ENCODE measurements around the gene ACE2.

DNA sequence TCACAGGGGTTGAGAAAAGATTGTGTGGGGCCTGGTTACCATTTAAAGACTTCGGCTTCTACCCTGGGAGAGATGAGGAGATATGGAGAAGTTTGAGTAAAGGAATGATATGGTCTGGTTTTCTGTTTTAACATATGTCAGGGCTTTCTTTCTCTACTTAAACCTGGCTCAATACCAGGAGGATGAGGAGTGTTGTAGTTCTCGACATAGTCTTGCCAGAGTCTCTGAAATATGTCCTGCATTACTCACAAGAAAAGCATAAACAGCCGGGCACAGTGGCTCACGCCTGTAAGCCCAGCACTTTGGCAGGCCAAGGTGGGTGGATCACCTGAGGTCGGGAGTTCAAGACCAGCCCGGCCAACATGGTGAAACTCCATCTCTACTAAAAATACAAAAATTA, 16.4 kb upstream of the ACE2 start:
- TF ChIP-seq CTCF (optimal IDR thresholded peaks at IDR 0.05 in 1 of 3, IDR thresholded peaks at IDR 0.05 in 1 of 3, conservative IDR thresholded peaks at IDR 0.05 in 1 of 3; ENCODE audit: extremely low read depth in 1 of 3, insufficient read depth in 2 of 3, low read length in 3 of 3) (no peak), EZH2 (IDR thresholded peaks at IDR 0.05; ENCODE audit: low read length) (no peak)
